Airway epithelial cell (primary cell): Measurements from ENCODE around the gene PPM1B. TPM values are rescaled to one million over a fixed set of nuclear protein-coding genes. Genes with fewer than 3 reads are reported as not detected.

ENCODE experiments used
- total RNA-seq: library from RNA; depleted of rRNA; stranded (reverse); fragments of >200 nt; gene quantifications from 2 replicates; pipeline ENCODE4 v1.2.3, GENCODE V29; 2015

The PPM1B gene
- 8.2 and 9.6 TPM in 2 replicates for total RNA-seq

GRCh38 chr2:44168681-44169154 lies at the start of gene PPM1B:
TSS of gene PPM1B (plus strand) at chr2:44168875. CDS start at chr2:44201200, 32,325 bp downstream.

Other genes starting within 250 kb of the PPM1B start
- 59.9 and 64.7 TPM in 2 replicates for gene LRPPRC, start 172.9 kb upstream of the PPM1B start, total RNA-seq
- not detected in 2 replicates for gene SLC3A1, start 106.6 kb downstream of the PPM1B start, total RNA-seq
- 24.4 and 29.5 TPM in 2 replicates for gene PREPL, start 192.6 kb downstream of the PPM1B start, total RNA-seq
- 7.7 and 11.6 TPM in 2 replicates for gene CAMKMT, start 193.1 kb downstream of the PPM1B start, total RNA-seq